HuH-7 (cell line): ENCODE data around the gene GJB1.

Experiments
- DNase-seq: peaks from one replicate; pipeline ENCODE4 v3.0.0; 2011; ENCODE audit warnings: low spot score

GJB1 gene

GRCh38 chrX:71215338-71215912 is 7.6 kb upstream of the GJB1 start:
- DNase-seq, result no peak

GRCh38 chrX:71216485-71216884 is 6.5 kb upstream of the GJB1 start:
- DNase-seq, result no peak

DNA sequence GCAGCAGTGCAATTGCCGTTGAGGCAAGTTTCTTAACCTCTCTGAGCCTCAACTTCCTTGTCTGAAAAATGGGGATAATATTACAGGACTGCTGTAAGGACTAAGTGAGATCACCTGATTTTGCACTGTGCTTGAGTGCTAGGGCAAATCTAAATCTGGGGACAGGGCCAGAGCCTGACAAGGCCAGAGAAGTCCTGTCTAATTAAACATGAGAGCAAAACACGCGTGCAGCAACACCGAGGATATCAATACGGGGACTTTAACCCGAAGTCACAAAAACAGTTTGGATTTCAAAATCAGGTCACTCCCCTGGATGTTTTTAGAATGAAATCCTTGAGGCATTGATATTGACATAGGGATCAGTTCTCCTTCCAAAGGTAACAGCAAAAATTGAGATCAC is 5.7 kb upstream of the GJB1 start:
- no peak for DNase-seq

- DNase-seq, result no peak
Measured at GRCh38 chrX:71221145-71221544, 1.9 kb upstream of the GJB1 start.

DNA sequence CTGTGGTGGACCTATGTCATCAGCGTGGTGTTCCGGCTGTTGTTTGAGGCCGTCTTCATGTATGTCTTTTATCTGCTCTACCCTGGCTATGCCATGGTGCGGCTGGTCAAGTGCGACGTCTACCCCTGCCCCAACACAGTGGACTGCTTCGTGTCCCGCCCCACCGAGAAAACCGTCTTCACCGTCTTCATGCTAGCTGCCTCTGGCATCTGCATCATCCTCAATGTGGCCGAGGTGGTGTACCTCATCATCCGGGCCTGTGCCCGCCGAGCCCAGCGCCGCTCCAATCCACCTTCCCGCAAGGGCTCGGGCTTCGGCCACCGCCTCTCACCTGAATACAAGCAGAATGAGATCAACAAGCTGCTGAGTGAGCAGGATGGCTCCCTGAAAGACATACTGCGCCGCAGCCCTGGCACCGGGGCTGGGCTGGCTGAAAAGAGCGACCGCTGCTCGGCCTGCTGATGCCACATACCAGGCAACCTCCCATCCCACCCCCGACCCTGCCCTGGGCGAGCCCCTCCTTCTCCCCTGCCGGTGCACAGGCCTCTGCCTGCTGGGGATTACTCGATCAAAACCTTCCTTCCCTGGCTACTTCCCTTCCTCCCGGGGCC is 1.2 kb downstream of the GJB1 start:
- DNase-seq, result no peak

- no peak for DNase-seq
Measured at GRCh38 chrX:71225009-71225408, 2.0 kb downstream of the GJB1 start.

DNA sequence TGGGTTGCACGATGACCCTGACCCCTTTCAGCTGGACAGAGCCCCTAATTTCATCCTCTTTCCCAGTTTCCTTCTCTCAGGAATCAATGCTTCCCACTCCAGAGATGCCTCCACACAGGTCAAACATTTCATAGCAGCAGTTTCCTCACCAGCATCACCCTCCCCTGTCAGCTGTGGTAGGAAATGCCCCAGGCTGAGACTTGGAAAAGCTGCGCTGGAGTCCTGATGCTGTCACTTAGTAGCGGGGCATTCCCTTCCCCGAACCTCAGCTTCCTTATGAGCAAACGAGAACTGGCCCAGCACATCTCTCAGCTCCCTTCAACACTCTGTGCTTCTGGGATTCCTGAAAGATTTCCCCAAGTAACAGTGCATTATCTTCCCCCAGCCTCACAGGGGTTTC is 2.7 kb downstream of the GJB1 start:
- DNase-seq, result no peak

DNA sequence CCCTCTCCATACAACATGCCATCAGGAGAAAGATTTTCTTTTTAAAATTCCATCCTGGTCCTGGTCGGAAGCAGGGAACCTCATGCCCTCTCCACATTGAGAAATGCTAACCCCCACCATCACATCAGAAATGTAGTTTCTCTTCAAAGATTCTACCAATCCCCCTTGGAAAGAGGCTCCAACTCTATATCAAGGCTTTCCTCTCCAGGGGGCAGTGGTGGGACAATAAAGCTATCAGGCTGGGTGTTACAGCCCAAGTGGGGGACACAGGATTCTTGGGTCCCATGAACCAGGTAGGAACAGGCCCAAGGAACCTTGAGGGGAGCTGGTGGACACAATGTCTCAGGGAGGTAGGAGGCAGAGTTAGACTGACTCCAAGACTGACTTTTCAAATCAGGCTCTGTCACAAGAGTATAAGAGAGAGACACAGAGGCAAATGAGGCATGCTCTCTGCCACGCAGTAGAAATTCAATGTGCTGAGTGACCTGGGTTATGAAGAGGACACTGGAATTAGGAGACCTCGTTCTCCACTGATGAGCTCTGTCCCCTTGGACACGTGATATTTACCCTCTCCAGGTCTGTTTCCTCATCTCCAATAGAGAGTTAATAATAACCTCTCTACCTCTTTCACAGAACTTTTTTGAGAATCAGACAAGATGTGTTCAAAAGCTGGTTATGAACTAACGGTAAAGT is 4.5 kb downstream of the GJB1 start:
- peak; percentile 45 for DNase-seq

GRCh38 chrX:71228063-71228642 is 5.1 kb downstream of the GJB1 start:
- DNase-seq, result peak; percentile 56

DNA sequence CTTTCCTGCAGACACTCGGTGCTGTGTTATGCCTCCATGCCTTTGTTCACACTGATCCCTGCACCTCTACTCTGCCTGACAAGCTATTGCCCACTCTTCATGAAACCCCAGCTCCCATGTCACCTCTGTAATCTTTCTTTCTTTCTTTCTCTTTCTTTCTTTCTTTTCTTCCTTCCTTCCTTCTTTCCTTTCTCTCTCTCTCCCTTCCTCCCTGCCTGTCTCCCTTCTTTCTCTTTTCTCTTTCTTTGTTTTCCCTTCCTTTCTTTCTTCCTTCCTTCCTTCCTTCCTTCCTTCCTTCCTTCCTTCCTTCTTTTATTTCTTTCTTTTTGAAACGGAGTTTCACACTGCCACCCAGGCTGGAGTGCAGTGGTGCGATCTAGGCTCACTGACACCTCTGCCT is 12.5 kb downstream of the GJB1 start:
- no peak for DNase-seq

- no peak for DNase-seq
Measured at GRCh38 chrX:71236836-71237235, 13.8 kb downstream of the GJB1 start.

- no peak for DNase-seq
Measured at GRCh38 chrX:71239781-71240180, 16.8 kb downstream of the GJB1 start.

DNA sequence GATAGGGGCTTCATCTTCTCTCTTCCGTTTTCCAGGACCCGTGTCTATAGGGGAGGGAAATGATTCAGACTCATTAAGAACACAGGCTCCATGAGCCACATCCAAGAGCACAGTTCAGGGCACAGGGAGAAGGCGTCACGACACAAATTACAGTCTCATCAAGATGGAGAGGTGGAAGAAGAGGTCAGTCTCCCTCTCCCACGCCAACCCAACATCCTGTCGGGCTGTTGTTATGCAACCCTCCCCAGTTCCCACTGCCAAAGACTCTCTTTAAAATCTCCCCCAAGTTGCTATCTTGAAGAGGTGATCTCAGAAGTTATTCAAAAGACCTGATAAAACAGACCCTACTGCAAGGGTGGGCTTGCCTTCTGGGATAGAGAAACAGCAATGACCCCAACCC is 18.3 kb downstream of the GJB1 start:
- no peak for DNase-seq

DNA sequence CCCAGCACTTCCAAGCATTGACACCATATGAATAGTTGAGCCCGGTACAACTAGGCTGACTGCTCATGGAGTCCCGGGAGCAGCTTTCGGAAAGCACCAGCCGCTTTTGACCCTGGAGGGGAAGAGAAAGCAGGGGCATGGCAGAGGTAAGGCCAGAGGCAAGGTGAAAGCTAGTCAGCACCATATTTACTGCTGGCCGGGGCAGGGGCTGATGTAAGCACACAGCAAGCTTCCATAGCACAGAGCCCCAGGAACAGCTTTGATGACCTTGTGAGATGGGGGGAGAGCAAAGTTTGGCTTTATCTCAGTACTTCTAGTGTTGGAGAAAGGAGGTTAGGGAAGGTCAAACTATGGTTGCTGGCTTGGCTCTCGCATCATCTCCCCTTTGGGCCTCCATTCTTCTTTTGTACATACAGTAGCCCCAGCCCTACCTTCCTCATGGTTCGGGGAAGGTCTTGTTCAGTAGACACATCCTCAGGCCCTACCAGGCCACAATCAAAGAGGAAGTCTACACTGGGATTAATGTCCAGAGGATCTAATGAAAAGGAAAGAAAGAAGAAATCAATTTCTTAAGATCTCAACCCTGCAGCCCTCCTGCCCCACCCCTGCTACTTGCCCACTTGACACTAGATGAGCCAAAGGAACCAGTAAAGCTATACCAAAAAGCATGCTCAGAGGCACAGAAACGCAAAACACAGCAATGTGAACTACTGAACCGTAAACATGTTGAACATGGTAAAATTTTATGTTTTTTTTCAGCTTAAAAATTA is 21.5 kb downstream of the GJB1 start:
- DNase-seq, result no peak

DNA sequence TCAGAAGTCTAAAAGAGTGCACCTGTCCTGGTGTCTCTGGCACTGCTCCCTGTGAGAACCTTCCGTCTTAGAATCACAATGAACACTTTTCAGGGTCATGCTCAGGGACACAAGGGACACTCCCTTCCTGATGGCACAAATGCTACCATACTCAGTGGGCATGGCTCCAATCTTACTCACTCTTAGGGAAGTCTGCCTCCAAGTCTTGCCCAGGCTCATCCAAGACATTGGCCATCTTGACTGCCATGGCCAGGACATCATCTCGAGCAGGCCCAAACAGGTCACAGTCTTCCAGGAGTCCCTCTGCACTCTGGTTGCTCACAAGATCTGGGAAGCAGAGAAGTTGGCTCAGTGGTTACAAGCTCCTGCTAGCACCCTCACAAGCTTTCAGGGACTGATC is 22.1 kb downstream of the GJB1 start:
- no peak for DNase-seq

GRCh38 chrX:71250841-71251240 is 27.8 kb downstream of the GJB1 start:
- DNase-seq, result no peak

DNA sequence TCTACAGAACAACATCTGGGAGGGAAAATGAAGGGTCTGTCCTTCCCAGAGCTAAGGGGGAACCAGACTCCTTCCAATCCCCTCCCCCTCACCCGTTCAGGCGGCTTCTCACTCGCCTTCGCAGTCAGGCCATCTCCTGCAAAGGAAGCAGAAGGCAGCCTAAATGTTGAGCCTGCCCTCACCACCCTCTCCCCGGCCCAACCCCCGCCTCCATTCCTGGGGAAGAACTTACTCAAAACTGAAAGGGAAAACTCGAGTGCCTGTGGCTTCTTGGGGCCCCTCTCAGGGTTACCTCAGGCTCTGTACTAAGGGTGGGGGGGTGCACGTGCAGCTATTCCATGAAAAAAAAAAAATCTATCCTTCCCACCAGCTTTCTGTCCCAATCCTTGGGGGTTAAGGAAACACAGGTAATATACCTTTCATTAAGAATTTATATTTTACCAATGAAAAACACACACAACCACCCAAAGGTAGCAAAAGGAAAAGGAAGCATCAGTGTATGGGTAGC is 28.5 kb downstream of the GJB1 start:
- DNase-seq, result no peak

- DNase-seq, result no peak
Measured at GRCh38 chrX:71252221-71252620, 29.2 kb downstream of the GJB1 start.

DNA sequence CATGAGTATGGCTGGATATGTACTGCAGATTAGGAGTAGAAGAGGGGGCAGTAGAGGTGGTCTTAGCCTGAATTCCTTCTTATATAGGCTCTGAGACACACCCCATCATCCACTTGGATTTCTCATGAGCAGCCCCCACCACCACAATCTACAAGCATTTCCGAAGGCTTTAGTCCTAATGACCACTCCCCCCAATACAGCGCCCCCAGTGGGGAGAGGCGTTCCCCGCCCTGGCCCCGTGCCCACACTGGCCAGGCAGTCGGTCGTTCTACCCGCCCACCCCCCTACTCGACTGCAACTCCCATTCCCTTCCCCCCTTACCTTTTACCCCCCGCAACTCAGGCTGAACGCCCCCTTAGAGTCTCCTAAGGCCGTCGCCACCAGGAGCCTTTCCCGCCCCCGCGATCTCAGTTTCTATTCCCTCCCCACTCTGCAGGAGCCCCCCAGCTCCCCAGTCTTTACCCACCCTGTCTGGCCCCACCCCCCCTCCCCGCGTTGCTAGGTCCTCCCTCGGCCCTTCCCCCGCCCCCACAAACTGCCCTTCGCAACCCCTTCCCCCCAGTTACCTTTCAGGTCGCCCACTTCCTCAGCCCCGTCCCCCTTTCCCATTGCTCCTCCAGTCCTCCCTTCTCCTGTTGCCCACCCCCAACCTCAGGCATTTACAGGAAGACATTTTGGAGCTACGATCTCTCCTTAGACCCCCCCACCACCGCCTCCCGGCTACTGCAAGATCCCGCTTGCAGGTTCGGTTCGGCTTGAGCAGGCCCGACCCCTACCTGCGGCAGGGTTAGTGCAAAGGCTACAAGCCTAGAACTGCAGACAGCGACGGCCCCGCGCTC is 30.4 kb downstream of the GJB1 start:
- DNase-seq, result peak; percentile 59

DNA sequence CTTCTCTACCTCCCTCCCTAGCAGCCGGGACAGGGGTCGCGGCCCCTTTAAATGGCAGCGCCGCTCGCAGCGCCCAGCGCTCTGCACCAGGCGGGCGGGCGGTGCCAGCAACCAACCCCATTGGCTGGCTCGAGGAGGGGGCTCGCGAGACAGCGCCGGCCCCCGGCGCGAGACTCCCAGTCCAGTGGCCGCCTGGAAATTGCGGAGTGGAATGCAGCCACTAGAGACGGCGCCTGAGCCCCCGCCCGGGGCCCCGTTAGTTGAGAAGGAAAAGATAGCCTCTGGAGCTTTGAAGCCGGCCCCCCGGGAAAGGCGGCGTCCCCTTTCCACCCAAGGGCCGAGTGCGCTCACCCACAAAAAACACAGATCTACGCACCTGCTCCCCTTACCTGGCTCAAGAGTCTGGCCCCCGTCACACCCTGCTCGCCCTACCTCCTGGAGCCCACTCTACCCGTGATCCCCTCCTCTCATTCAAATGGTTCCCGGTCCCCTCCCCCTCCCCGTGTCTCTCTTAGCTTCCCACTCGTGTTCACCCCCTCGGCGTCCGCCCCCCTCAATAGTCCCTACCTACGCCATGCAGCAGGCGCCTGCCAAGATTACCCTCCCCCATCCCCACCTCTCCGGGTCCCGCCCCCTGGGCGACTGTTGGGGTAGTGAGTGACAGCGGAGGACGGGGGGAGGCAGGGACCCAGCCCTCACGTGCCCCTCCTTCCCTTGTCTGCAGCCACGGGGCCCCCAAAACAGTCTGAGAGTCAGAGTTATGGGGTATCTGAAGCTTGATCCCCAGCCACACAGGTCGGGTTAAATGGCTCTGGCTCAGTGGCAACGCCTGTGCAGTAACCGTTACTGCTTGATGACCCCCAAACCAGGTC is 31.3 kb downstream of the GJB1 start, which contains the start of gene ZMYM3:
TSS of gene ZMYM3 (minus strand) at position 49 of the 872 bp plus-strand sequence. CDS start 885 bp downstream, outside the sequence.
- peak; percentile 88 for DNase-seq
